HepG2 (cell line): Measurements from ENCODE around the gene NCS1. TPM values are rescaled to one million over a fixed set of nuclear protein-coding genes. Genes with fewer than 3 reads are reported as not detected.

Experiments used
- ATAC-seq: fragments of 200-7000 bp; cut with Tn5 transposase; 3 replicates; pipeline ENCODE4 v1.9.1; 2020; ENCODE audit warnings: mild to moderate bottlenecking, moderate library complexity
- BruUV-seq: library from RNA; stranded (reverse); fragments of 400-500 nt; replicated peaks from 2 replicates; lab custom pipeline; 2021; lab: Mats Ljungman, UMichigan
- CTCF ChIA-PET: fragments of 300-600 bp; formaldehyde crosslinking; extraction: SDS; loops from one replicate; lab custom pipeline; 2021; ENCODE audit warnings: low total read pairs, inconsistent platforms, low intra/inter-chr PET ratio; lab: Yijun Ruan, JAX
- POLR2A ChIA-PET: fragments of 350-600 bp; sonication (Branson Sonifier 250); formaldehyde crosslinking; loops from one replicate; lab custom pipeline; 2020; ENCODE audit warnings: antibody characterized with exemption, inconsistent platforms; lab: Yijun Ruan, JAX
- DNase-seq: peaks from one replicate; pipeline ENCODE4 v3.0.0-alpha.2; 2015; ENCODE audit warnings: low spot score
- FAIRE-seq: peaks from 3 replicates; lab custom pipeline; 2011; peaks lifted over from hg19 to GRCh38; lab: Jason Lieb, UNC
- H2AFZ ChIP-seq: one replicate; pipeline ENCODE4 v1.6.1; 2011; ENCODE audit warnings: low read length, inconsistent platforms
- H3K27ac ChIP-seq: fragments of 300-600 bp; 3 replicates; pipeline ENCODE4 v1.8.0; 2011; ENCODE audit warnings: mixed run types, mild to moderate bottlenecking, mixed read lengths, low read length, inconsistent platforms; ENCODE audit not compliant: insufficient read depth; ENCODE audit errors: extremely low read length
- H3K27me3 ChIP-seq, 2 experiments: fragments of 200-600 bp in 1 of 2; 2 replicates in 1 of 2; 3 replicates in 1 of 2; pipeline versions ENCODE4 v1.6.0 to v1.8.0; 2011; ENCODE audit warnings: low read length in 2 of 2, mild to moderate bottlenecking in 2 of 2, moderate library complexity in 2 of 2, inconsistent platforms in 1 of 2; ENCODE audit not compliant: insufficient read depth in 2 of 2, control insufficient read depth in 1 of 2
- H3K36me3 ChIP-seq, 2 experiments: fragments of 200-600 bp in 1 of 2; replicated peaks in 1 of 2; 2 replicates in 1 of 2; 3 replicates in 1 of 2; pipeline versions ENCODE4 v1.5.1 to v1.8.0; 2011; ENCODE audit warnings: low read length in 2 of 2, inconsistent platforms in 1 of 2; ENCODE audit not compliant: insufficient read depth in 2 of 2, control insufficient read depth in 1 of 2
- H3K4me1 ChIP-seq: 2 replicates; pipeline ENCODE4 v1.5.1; 2012; ENCODE audit warnings: low read length, inconsistent platforms; ENCODE audit not compliant: insufficient read depth
- H3K4me2 ChIP-seq: 2 replicates; pipeline ENCODE4 v1.6.0; 2011; ENCODE audit warnings: low read depth, low read length, inconsistent platforms
- H3K4me3 ChIP-seq, 3 experiments: fragments of 200-600 bp in 1 of 3; sonication (generic), shearing (Covaris generic) in 1 of 3; replicated peaks in 1 of 3; 2 replicates each; pipeline ENCODE4 v1.5.1; 2011 to 2016; ENCODE audit warnings: low read length in 3 of 3, inconsistent platforms in 2 of 3, low read depth in 2 of 3, mild to moderate bottlenecking in 2 of 3, control low read depth in 1 of 3, mixed read lengths in 1 of 3; ENCODE audit not compliant: insufficient read depth in 1 of 3
- H3K79me2 ChIP-seq: one replicate; pipeline ENCODE4 v1.6.1; 2011; ENCODE audit warnings: low read length, inconsistent platforms; ENCODE audit not compliant: insufficient read depth
- H3K9ac ChIP-seq: 2 replicates; pipeline ENCODE4 v1.6.0; 2011; ENCODE audit warnings: mild to moderate bottlenecking, low read depth, low read length, inconsistent platforms; ENCODE audit not compliant: insufficient read depth
- H3K9me3 ChIP-seq: 2 replicates; pipeline ENCODE4 v1.5.1; 2012; ENCODE audit warnings: mild to moderate bottlenecking, low read length
- H4K20me1 ChIP-seq: 2 replicates; pipeline ENCODE4 v1.6.0; 2011; ENCODE audit warnings: inconsistent platforms, mild to moderate bottlenecking, low read length, moderate library complexity; ENCODE audit not compliant: insufficient read depth
- CCAR2 ChIP-seq: fragments of 200-400 bp; formaldehyde crosslinking; optimal IDR thresholded peaks from 2 replicates; pipeline ENCODE3; 2018; ENCODE audit warnings: low read depth, mild to moderate bottlenecking, low read length, moderate library complexity
- CEBPG ChIP-seq: IDR thresholded peaks from 2 replicates; pipeline ENCODE4 v1.6.1; 2016
- FOXA3 ChIP-seq: IDR thresholded peaks from 2 replicates; pipeline ENCODE4 v1.6.1; 2016; ENCODE audit warnings: missing genetic modification reagents, missing compliant biosample characterization
- FOXO1 ChIP-seq: sonication (generic); formaldehyde crosslinking; IDR thresholded peaks from 2 replicates; pipeline ENCODE4 v1.4.0; 2020; ENCODE audit warnings: missing genetic modification reagents
- GMEB2 ChIP-seq: IDR thresholded peaks from 2 replicates; pipeline ENCODE4 v1.6.1; 2016; ENCODE audit warnings: missing biosample characterization, missing genetic modification reagents, low read depth
- IRF9 ChIP-seq: sonication (generic); formaldehyde crosslinking; IDR thresholded peaks from 2 replicates; pipeline ENCODE4 v1.8.0; 2022; ENCODE audit warnings: missing genetic modification reagents, mild to moderate bottlenecking, borderline replicate concordance
- KAT8 ChIP-seq: IDR thresholded peaks from 2 replicates; pipeline ENCODE4 v1.6.1; 2016; ENCODE audit warnings: missing genetic modification reagents, missing compliant biosample characterization
- NONO ChIP-seq, 2 experiments: fragments of 450-650 bp in 1 of 2; sonication (generic) in 1 of 2; formaldehyde crosslinking in 1 of 2; IDR thresholded peaks in 1 of 2; conservative IDR thresholded peaks in 1 of 2; 2 replicates each; pipeline versions ENCODE4 v1.6.1 to v1.8.0; 2017 to 2022; ENCODE audit warnings: mild to moderate bottlenecking in 1 of 2, missing genetic modification reagents in 1 of 2, moderate library complexity in 1 of 2
- PHF20 ChIP-seq: sonication (generic); formaldehyde crosslinking; IDR thresholded peaks from 2 replicates; pipeline ENCODE4 v1.5.0; 2020; ENCODE audit warnings: mild to moderate bottlenecking, missing genetic modification reagents
- PREB ChIP-seq: sonication (generic); formaldehyde crosslinking; IDR thresholded peaks from 2 replicates; pipeline ENCODE4 v1.4.0; 2020; ENCODE audit warnings: missing genetic modification reagents
- RNF219 ChIP-seq: sonication (generic); formaldehyde crosslinking; IDR thresholded peaks from 2 replicates; pipeline ENCODE4 v1.5.0; 2020; ENCODE audit warnings: mild to moderate bottlenecking, missing genetic modification reagents
- SIX1 ChIP-seq: sonication (generic); formaldehyde crosslinking; IDR thresholded peaks from 2 replicates; pipeline ENCODE4 v1.4.0; 2020; ENCODE audit warnings: missing genetic modification reagents, borderline replicate concordance
- U2AF1 ChIP-seq: fragments of 200-400 bp; formaldehyde crosslinking; optimal IDR thresholded peaks from 2 replicates; pipeline ENCODE3; 2017; ENCODE audit warnings: mild to moderate bottlenecking, low read depth, low read length
- ZMYM2 ChIP-seq: sonication (generic); formaldehyde crosslinking; IDR thresholded peaks from 2 replicates; pipeline ENCODE4 v1.8.0; 2022; ENCODE audit warnings: mild to moderate bottlenecking, missing genetic modification reagents
- ZNF276 ChIP-seq: sonication (generic); formaldehyde crosslinking; IDR thresholded peaks from 2 replicates; pipeline ENCODE4 v1.4.0; 2020; ENCODE audit warnings: mild to moderate bottlenecking, low read depth, missing genetic modification reagents
- ZNF615 ChIP-seq: sonication (generic); formaldehyde crosslinking; IDR thresholded peaks from 2 replicates; pipeline ENCODE4 v1.5.0; 2020; ENCODE audit warnings: mild to moderate bottlenecking, missing genetic modification reagents, borderline replicate concordance
- ZNF790 ChIP-seq: sonication (generic); formaldehyde crosslinking; IDR thresholded peaks from 2 replicates; pipeline ENCODE4 v1.8.0; 2022; ENCODE audit warnings: missing genetic modification reagents, mild to moderate bottlenecking, borderline replicate concordance
- WGBS: methylation state at CpG from one replicate; pipeline ENCODE4 v1.1.6; 2017; ENCODE audit warnings: low lambda C conversion rate; 5-methylcytosine and 5-hydroxymethylcytosine counted together
- in situ Hi-C: cut with HindIII; loops from 2 replicates; pipeline ENCODE4 v1.10.0; 2017; ENCODE audit warnings: low pct_unique_long_range_greater_than_20kb; ENCODE audit not compliant: extremely low pct_ligation_motif_present
- intact Hi-C: fragments of 100-400 bp; cut with micrococcal nuclease; formaldehyde crosslinking; loops from one replicate; pipeline ENCODE4 v1.10.0; 2022; ENCODE audit not compliant: unreplicated experiment
- polyA plus RNA-seq, 8 experiments: library from polyadenylated mRNA; depleted of rRNA in 3 of 8; stranded (reverse) in 7 of 8; unstranded in 1 of 8; fragments of >200 nt; fragmentation: Illumina TruSeq in 4 of 8; extraction: Trizol in 4 of 8; gene quantifications; 2 replicates each; pipeline versions ENCODE4 v1.2.1 to v1.2.3, GENCODE V29; 2011 to 2016; ENCODE audit warnings: low read depth in 4 of 8, missing spikeins in 1 of 8, mixed read lengths in 1 of 8; ENCODE audit not compliant: insufficient read depth in 1 of 8
- total RNA-seq, 5 experiments: library from RNA; depleted of rRNA; stranded (reverse); fragments of >200 nt; fragmentation: Illumina TruSeq; extraction: Trizol; gene quantifications; 2 replicates each; pipeline ENCODE4 v1.2.3, GENCODE V29; 2016; ENCODE audit warnings: low read depth in 1 of 5

NCS1 gene
- total and polyA plus RNA-seq, 2 of the 13 experiments (the other 11 are each of a cell fraction or from before 2014, with no cell fraction given) = 4.7 to 6.1 TPM

GRCh38 chr9:130275156-130275555 lies 103.0 kb downstream of the NCS1 start (continued):
- TF ChIP-seq ZNF276 (CRISPR knock-in tag) (no peak), NONO (IDR thresholded peaks at IDR 0.05) (no peak), NONO (CRISPR knock-in tag; conservative IDR thresholded peaks at IDR 0.05) (no peak), FOXA3 (CRISPR knock-in tag) (no peak), PREB (CRISPR knock-in tag) (no peak), ZMYM2 (CRISPR knock-in tag) (no peak), IRF9 (CRISPR knock-in tag) (no peak), CCAR2 (no peak), U2AF1 (no peak)

GRCh38 chr9:130276121-130276520 lies 103.9 kb downstream of the NCS1 start:
- H3K4me1 ChIP-seq = no peaks in the 10 kb centered on the region
- WGBS = 22% methylated on average over 3 of the region's 3 CpGs
- TF ChIP-seq SIX1 (CRISPR knock-in tag) = no peak
- no peak for TF ChIP-seq ZNF790 (CRISPR knock-in tag)
- TF ChIP-seq KAT8 (CRISPR knock-in tag) = no peak
- TF ChIP-seq PHF20 (CRISPR knock-in tag) = no peak
- no peak for TF ChIP-seq GMEB2 (CRISPR knock-in tag)
- no peak for TF ChIP-seq CEBPG
- no peak for TF ChIP-seq RNF219
- TF ChIP-seq ZNF615 (CRISPR knock-in tag) = no peak
- no peak for TF ChIP-seq FOXO1 (CRISPR knock-in tag)

More at GRCh38 chr9:130276121-130276520, 103.9 kb downstream of the NCS1 start:
- ATAC-seq = no peak
- DNase-seq = no peak
- H2AFZ ChIP-seq = no peak overlapping the region
- in situ Hi-C loops = no loop called here
- H3K4me2 ChIP-seq = no peak overlapping the region
- H3K27me3 ChIP-seq = no peaks in the 10 kb centered on the region; a peak in 1 of 5 replicates
- no peak for FAIRE-seq
- ChIA-PET CTCF (no interaction called here), POLR2A (no interaction called here)
- H3K79me2 ChIP-seq = no peaks in the 10 kb centered on the region
- H4K20me1 ChIP-seq = no peaks in the 10 kb centered on the region
- no peaks in the 10 kb centered on the region for H3K36me3 ChIP-seq
- H3K9ac ChIP-seq = no peak overlapping the region
- H3K9me3 ChIP-seq = no peaks in the 10 kb centered on the region
- BruUV-seq = no TSS peak
- intact Hi-C loops = no loop called here
- no peak overlapping the region for H3K27ac ChIP-seq
- H3K4me3 ChIP-seq = no peak overlapping the region
